Neural cell (in vitro differentiated cells): ENCODE measurements around the gene SUPT20HL2. TPM values are rescaled to one million over a fixed set of nuclear protein-coding genes. Genes with fewer than 3 reads are reported as not detected.

Experiments
- H2AFZ ChIP-seq: fragments of 200-600, 300-800 bp; sonication (generic), shearing (Covaris generic); 2 replicates; pipeline ENCODE4 v1.6.0; 2014; ENCODE audit warnings: low read depth, mild to moderate bottlenecking, antibody characterized with exemption, low read length, moderate library complexity
- H3F3A ChIP-seq: fragments of 200-600 bp; shearing (Covaris generic); 2 replicates; pipeline ENCODE4 v1.6.1; 2016; ENCODE audit warnings: mild to moderate bottlenecking, moderate library complexity, mixed read lengths, antibody characterized with exemption, low read length; ENCODE audit not compliant: insufficient read depth, poor library complexity, severe bottlenecking
- H3K27ac ChIP-seq: fragments of 200-600, 300-800 bp; sonication (generic), shearing (Covaris generic); 2 replicates; pipeline ENCODE4 v1.5.1; 2014; ENCODE audit warnings: mild to moderate bottlenecking, low read length, moderate library complexity
- H3K27me3 ChIP-seq: fragments of 300-800, 200-600 bp; sonication (generic), shearing (Covaris generic); 2 replicates; pipeline ENCODE4 v1.6.0; 2014; ENCODE audit warnings: mild to moderate bottlenecking, low read depth, low read length, moderate library complexity; ENCODE audit not compliant: insufficient read depth
- H3K36me3 ChIP-seq: fragments of 300-800, 200-600 bp; sonication (generic), shearing (Covaris generic); 2 replicates; pipeline ENCODE4 v1.5.1; 2014; ENCODE audit warnings: mild to moderate bottlenecking, antibody characterized with exemption, low read length, moderate library complexity; ENCODE audit not compliant: insufficient read depth
- H3K4me2 ChIP-seq: fragments of 300-800, 200-600 bp; sonication (generic), shearing (Covaris generic); 2 replicates; pipeline ENCODE4 v1.6.0; 2014; ENCODE audit warnings: mild to moderate bottlenecking, low read length
- H3K4me3 ChIP-seq: fragments of 300-800, 200-600 bp; sonication (generic), shearing (Covaris generic); 2 replicates; pipeline ENCODE4 v1.5.1; 2014; ENCODE audit warnings: mild to moderate bottlenecking, low read length, moderate library complexity
- H3K79me2 ChIP-seq: fragments of 200-600 bp; shearing (Covaris generic); replicated peaks from 2 replicates; pipeline ENCODE4 v1.6.0; 2014; ENCODE audit warnings: mild to moderate bottlenecking, low read length, moderate library complexity; ENCODE audit not compliant: insufficient read depth
- H3K9ac ChIP-seq: fragments of 300-800, 200-600 bp; sonication (generic), shearing (Covaris generic); 2 replicates; pipeline ENCODE4 v1.6.1; 2016; ENCODE audit warnings: mild to moderate bottlenecking, low read length, mixed read lengths
- H3K9me2 ChIP-seq: fragments of 200-600 bp; shearing (Covaris generic); 2 replicates; pipeline ENCODE4 v1.6.1; 2016; ENCODE audit warnings: mild to moderate bottlenecking, low read length, mixed read lengths; ENCODE audit not compliant: insufficient read depth
- H3K9me3 ChIP-seq: fragments of 200-600, 300-800 bp; sonication (generic), shearing (Covaris generic); 2 replicates; pipeline ENCODE4 v1.6.1; 2016; ENCODE audit warnings: mild to moderate bottlenecking, mixed run types, low read length, moderate library complexity, mixed read lengths
- H4K20me1 ChIP-seq: fragments of 200-600 bp; shearing (Covaris generic); 2 replicates; pipeline ENCODE4 v1.6.1; 2016; ENCODE audit warnings: mild to moderate bottlenecking, mixed run types; ENCODE audit not compliant: insufficient read depth
- CTCF ChIP-seq: fragments of 450-650 bp; IDR thresholded peaks from 2 replicates; pipeline ENCODE4 v1.5.1; 2014; ENCODE audit warnings: antibody characterized with exemption, mild to moderate bottlenecking, moderate library complexity; ENCODE audit not compliant: poor library complexity, severe bottlenecking
- EP300 ChIP-seq: fragments of 450-650 bp; conservative IDR thresholded peaks from 2 replicates; pipeline ENCODE4 v1.6.1; 2014; ENCODE audit warnings: antibody characterized with exemption, mild to moderate bottlenecking, moderate library complexity; ENCODE audit not compliant: poor library complexity, severe bottlenecking
- EZH2 ChIP-seq: fragments of 200-600, 300-800 bp; shearing (Covaris generic), sonication (generic); IDR thresholded peaks from 2 replicates; pipeline ENCODE4 v1.6.1; 2014; ENCODE audit warnings: antibody characterized with exemption, low read length, borderline replicate concordance, mild to moderate bottlenecking; ENCODE audit not compliant: insufficient read depth, poor library complexity, severe bottlenecking
- MXI1 ChIP-seq: fragments of 450-650 bp; conservative IDR thresholded peaks from 2 replicates; pipeline ENCODE4 v1.6.1; 2014; ENCODE audit warnings: antibody characterized with exemption, mild to moderate bottlenecking; ENCODE audit not compliant: poor library complexity, severe bottlenecking
- POLR2AphosphoS5 ChIP-seq: IDR thresholded peaks from 2 replicates; pipeline ENCODE4 v1.6.1; 2012
- RAD21 ChIP-seq: fragments of 450-650 bp; conservative IDR thresholded peaks from 2 replicates; pipeline ENCODE4 v1.6.1; 2014; ENCODE audit warnings: antibody characterized with exemption, mild to moderate bottlenecking, moderate library complexity
- REST ChIP-seq: IDR thresholded peaks from 2 replicates; pipeline ENCODE4 v1.6.1; 2012; ENCODE audit warnings: borderline replicate concordance
- SMC3 ChIP-seq: fragments of 450-650 bp; conservative IDR thresholded peaks from 2 replicates; pipeline ENCODE4 v1.6.1; 2014; ENCODE audit warnings: antibody characterized with exemption, mild to moderate bottlenecking, moderate library complexity; ENCODE audit not compliant: poor library complexity
- TAF1 ChIP-seq: IDR thresholded peaks from 2 replicates; pipeline ENCODE4 v1.6.1; 2012; ENCODE audit warnings: low read depth
- polyA plus RNA-seq: library from polyadenylated mRNA; depleted of rRNA; stranded (reverse); fragments of >200 nt; gene quantifications from 2 replicates; pipeline ENCODE4 v1.2.3, GENCODE V29; 2014

The SUPT20HL2 gene
- polyA plus RNA-seq, 1 donor from 2014 or later: not detected

- Histone ChIP-seq H3K27me3 (no peaks in the 10 kb centered on the region), H2AFZ (no peak overlapping the region), H3K79me2 (no peaks in the 10 kb centered on the region), H3K4me2 (no peak overlapping the region), H3K27ac (no peak overlapping the region), H4K20me1 (no peaks in the 10 kb centered on the region), H3K9me3 (no peaks in the 10 kb centered on the region), H3K9ac (no peak overlapping the region), H3K9me2 (no peaks in the 10 kb centered on the region), H3F3A (no peaks in the 10 kb centered on the region), H3K4me3 (no peak overlapping the region), H3K36me3 (no peaks in the 10 kb centered on the region)
- TF ChIP-seq CTCF (no peak), RAD21 (no peak)
These were observed 21.5 kb downstream of the SUPT20HL2 start for GRCh38 chrX:24292353-24292752.

- H3K27me3 ChIP-seq: no peaks in the 10 kb centered on the region
These were observed 28.8 kb downstream of the SUPT20HL2 start for GRCh38 chrX:24285082-24285481.

GRCh38 chrX:24283127-24283794 lies 30.6 kb downstream of the SUPT20HL2 start:
- no peak overlapping the region for H2AFZ ChIP-seq
- H3K4me3 ChIP-seq: no peak overlapping the region
- no peak overlapping the region for H3K27ac ChIP-seq
- no peaks in the 10 kb centered on the region for H3K79me2 ChIP-seq
- no peaks in the 10 kb centered on the region for H4K20me1 ChIP-seq
- H3K9me2 ChIP-seq: no peaks in the 10 kb centered on the region
- H3K36me3 ChIP-seq: no peaks in the 10 kb centered on the region
- no peak overlapping the region for H3K9ac ChIP-seq
- no peaks in the 10 kb centered on the region for H3K9me3 ChIP-seq
- no peaks in the 10 kb centered on the region for H3K27me3 ChIP-seq
- H3F3A ChIP-seq: no peaks in the 10 kb centered on the region
- no peak overlapping the region for H3K4me2 ChIP-seq
- TF ChIP-seq EZH2 (no peak), RAD21 (no peak), MXI1 (no peak), TAF1 (no peak), POLR2AphosphoS5 (no peak), SMC3 (no peak), EP300 (no peak), REST (no peak)

More at GRCh38 chrX:24285082-24285481, 28.8 kb downstream of the SUPT20HL2 start:
- H3K9ac ChIP-seq: no peak overlapping the region
- no peaks in the 10 kb centered on the region for H3K36me3 ChIP-seq
- TF ChIP-seq TAF1 (no peak), CTCF (no peak), POLR2AphosphoS5 (no peak), RAD21 (no peak), EP300 (no peak)
- H3K79me2 ChIP-seq: no peaks in the 10 kb centered on the region
- H3K9me2 ChIP-seq: no peaks in the 10 kb centered on the region
- no peak overlapping the region for H2AFZ ChIP-seq
- H3K4me3 ChIP-seq: no peak overlapping the region
- H3K9me3 ChIP-seq: no peaks in the 10 kb centered on the region
- no peaks in the 10 kb centered on the region for H3F3A ChIP-seq
- H3K27ac ChIP-seq: no peak overlapping the region
- no peaks in the 10 kb centered on the region for H4K20me1 ChIP-seq
- H3K4me2 ChIP-seq: no peak overlapping the region
